Measurements from ENCODE around the gene IPMK. TPM values are rescaled to one million over a fixed set of nuclear protein-coding genes. Genes with fewer than 3 reads are reported as not detected.

Gene IPMK
- total and polyA plus RNA-seq, 2 experiments from 2014 or later = 3.6 to 6.6 TPM

DNA sequence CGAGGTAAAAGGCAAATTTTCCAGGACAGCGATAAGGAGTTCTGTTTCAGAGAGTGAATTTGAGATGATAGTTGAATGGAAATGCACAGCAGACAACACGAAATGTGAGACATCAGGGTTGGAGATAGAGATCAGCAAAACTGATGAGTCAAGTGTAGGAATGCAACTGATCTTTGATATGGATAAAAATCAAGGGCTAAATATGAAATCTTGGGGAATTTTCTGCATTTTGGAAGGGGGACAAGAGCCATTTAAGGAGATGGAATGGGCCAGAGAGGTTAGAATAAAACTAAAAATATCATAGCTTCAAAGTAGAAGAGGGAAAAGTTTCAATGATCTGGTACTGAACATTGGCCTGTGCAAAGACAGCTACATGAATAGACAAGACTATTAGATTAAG is 12.8 kb upstream of the IPMK start:
- peaks cover 13% of the 10 kb centered on the region; the same call in 1 of the 2 replicates for H3K79me2 ChIP-seq (ENCODE audit: insufficient read depth)
- H3K27me3 ChIP-seq (replicated peaks; ENCODE audit: insufficient read depth) = no peaks in the 10 kb centered on the region
- in situ Hi-C loops (cut with MboI) = no loop called here
- H2AFZ ChIP-seq = no peak overlapping the region
- no peaks in the 10 kb centered on the region for H3K9me3 ChIP-seq (ENCODE audit: low read depth)
- no peaks in the 10 kb centered on the region for H3K36me3 ChIP-seq (ENCODE audit: low read depth)
- no peak overlapping the region for H3K27ac ChIP-seq
- H3K4me1 ChIP-seq (ENCODE audit: insufficient read depth) = peaks cover 20% of the 10 kb centered on the region
- H3K9ac ChIP-seq = no peak overlapping the region
- no peak overlapping the region for H3K4me2 ChIP-seq (ENCODE audit: unreplicated experiment)
- no peaks in the 10 kb centered on the region for H4K20me1 ChIP-seq (ENCODE audit: insufficient read depth)
- no peak overlapping the region for H3K4me3 ChIP-seq
- peak; percentile 21 for DNase-seq
- WGBS, 2 experiments (ENCODE audit: low coverage in 1 of 2, low lambda C conversion rate in 2 of 2, missing lambda C conversion rate in 2 of 2) = 83 to 91% methylated on average over 3 of the region's 3 CpGs
- H3F3A ChIP-seq (ENCODE audit: insufficient read depth) = 0 out of 2 replicates have a peak, but pooled peaks cover 7% of the 10 kb centered on the region
- TF ChIP-seq EZH2phosphoT487 (IDR thresholded peaks at IDR 0.05; ENCODE audit: insufficient read depth, low read depth) = no peak
- no peak for TF ChIP-seq EZH2 (IDR thresholded peaks at IDR 0.05; ENCODE audit: insufficient read depth, poor library complexity, severe bottlenecking)
- no peaks in the 10 kb centered on the region for H3K9me2 ChIP-seq (ENCODE audit: insufficient read depth)

- Histone ChIP-seq H3K9me3 (ENCODE audit: low read depth) (no peaks in the 10 kb centered on the region), H3K4me3 (no peak overlapping the region), H3K27me3 (replicated peaks; ENCODE audit: insufficient read depth) (no peaks in the 10 kb centered on the region), H2AFZ (no peak overlapping the region), H3K4me1 (ENCODE audit: insufficient read depth) (peaks cover 34% of the 10 kb centered on the region), H4K20me1 (ENCODE audit: insufficient read depth) (no peaks in the 10 kb centered on the region), H3F3A (ENCODE audit: insufficient read depth) (peaks cover 10% of the 10 kb centered on the region), H3K79me2 (ENCODE audit: insufficient read depth) (peaks cover 23% of the 10 kb centered on the region), H3K27ac (no peak overlapping the region), H3K9me2 (ENCODE audit: insufficient read depth) (no peaks in the 10 kb centered on the region), H3K36me3 (ENCODE audit: low read depth) (no peaks in the 10 kb centered on the region), H3K9ac (no peak overlapping the region), H3K4me2 (ENCODE audit: unreplicated experiment) (no peak overlapping the region)
- WGBS, 2 experiments (ENCODE audit: low coverage in 1 of 2, low lambda C conversion rate in 2 of 2, missing lambda C conversion rate in 2 of 2) = 100% methylated on average over 1 of the region's 1 CpG
- TF ChIP-seq EZH2 (IDR thresholded peaks at IDR 0.05; ENCODE audit: insufficient read depth, poor library complexity, severe bottlenecking) = no peak
- TF ChIP-seq EZH2phosphoT487 (IDR thresholded peaks at IDR 0.05; ENCODE audit: insufficient read depth, low read depth) = no peak
- no peak for DNase-seq
- in situ Hi-C loops (cut with MboI) = no loop called here
These were observed 11.2 kb upstream of the IPMK start for GRCh38 chr10:58278962-58279307.

DNA sequence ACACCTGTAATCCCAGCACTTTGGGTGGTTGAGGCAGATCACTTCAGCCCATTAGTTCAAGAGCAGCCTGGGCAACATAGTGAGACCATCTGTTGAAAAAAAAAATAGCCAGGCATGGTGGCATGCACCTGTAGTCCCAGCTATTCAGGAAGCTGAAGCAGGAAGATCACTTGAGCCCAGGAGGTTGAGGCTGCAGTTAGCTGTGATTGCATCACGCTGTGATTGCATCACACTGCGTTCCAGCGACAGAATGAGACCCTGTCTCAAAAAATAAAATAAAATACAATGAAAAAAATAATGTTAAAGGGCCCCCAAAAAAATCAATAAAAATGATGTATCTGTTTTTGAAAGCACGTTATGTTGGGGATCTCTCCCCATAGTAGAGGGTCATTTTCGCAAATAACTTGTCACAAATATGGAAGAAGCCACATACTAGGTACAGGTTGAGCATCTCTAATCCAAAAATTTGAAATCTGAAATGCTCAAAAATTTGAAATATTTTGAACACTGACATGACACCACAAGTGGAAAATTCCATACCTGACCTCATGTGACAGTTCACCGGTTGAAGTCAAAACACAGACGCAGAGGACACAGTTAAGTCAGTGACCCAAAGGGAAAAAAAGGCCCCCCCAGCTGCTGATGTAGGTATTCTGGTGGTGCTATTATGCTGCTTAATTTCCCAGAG is 10.7 kb upstream of the IPMK start:
- Histone ChIP-seq H3K36me3 (ENCODE audit: low read depth) (no peaks in the 10 kb centered on the region), H3K4me2 (ENCODE audit: unreplicated experiment) (no peak overlapping the region), H3K9me2 (ENCODE audit: insufficient read depth) (no peaks in the 10 kb centered on the region), H3F3A (ENCODE audit: insufficient read depth) (peaks cover 15% of the 10 kb centered on the region), H3K27ac (no peak overlapping the region), H3K9me3 (ENCODE audit: low read depth) (no peaks in the 10 kb centered on the region), H2AFZ (no peak overlapping the region), H3K4me3 (no peak overlapping the region), H3K79me2 (ENCODE audit: insufficient read depth) (peaks cover 29% of the 10 kb centered on the region), H4K20me1 (ENCODE audit: insufficient read depth) (no peaks in the 10 kb centered on the region), H3K4me1 (ENCODE audit: insufficient read depth) (peaks cover 39% of the 10 kb centered on the region), H3K9ac (no peak overlapping the region), H3K27me3 (replicated peaks; ENCODE audit: insufficient read depth) (no peaks in the 10 kb centered on the region)
- DNase-seq = no peak
- TF ChIP-seq EZH2phosphoT487 (IDR thresholded peaks at IDR 0.05; ENCODE audit: insufficient read depth, low read depth) = no peak
- TF ChIP-seq EZH2 (IDR thresholded peaks at IDR 0.05; ENCODE audit: insufficient read depth, poor library complexity, severe bottlenecking) = no peak
- in situ Hi-C loops (cut with MboI) = no loop called here
- 98% methylated on average over 7 of the region's 7 CpGs for WGBS, 2 experiments (ENCODE audit: low coverage in 1 of 2, low lambda C conversion rate in 2 of 2, missing lambda C conversion rate in 2 of 2)

DNA sequence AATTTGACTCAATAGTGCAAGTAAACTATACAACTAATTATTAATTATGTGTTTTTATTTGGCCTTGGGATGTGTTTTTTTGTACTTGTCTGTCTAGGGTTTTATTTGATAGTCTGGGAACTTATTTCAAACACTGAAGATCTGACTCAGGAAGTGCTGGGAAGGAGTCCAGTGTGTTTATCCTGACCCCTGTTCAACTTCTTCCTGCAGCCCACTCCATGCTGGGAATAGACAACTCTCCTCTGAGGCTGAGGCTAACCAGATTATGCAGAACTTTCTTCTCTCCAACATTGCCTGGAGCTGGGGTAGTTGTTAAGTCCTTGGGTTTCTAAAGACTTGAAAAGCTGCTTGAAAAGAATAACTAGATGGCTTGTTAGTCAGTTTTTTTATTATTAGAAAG is 8.2 kb upstream of the IPMK start:
- H3K4me2 ChIP-seq (ENCODE audit: unreplicated experiment) = peak overlapping the region; percentile 21
- in situ Hi-C loops (cut with MboI) = no loop called here
- peak overlapping the region; percentile 18 for H3K27ac ChIP-seq

More for the DNA sequence above, 8.2 kb upstream of the IPMK start:
- Histone ChIP-seq H3K36me3 (ENCODE audit: low read depth) (no peaks in the 10 kb centered on the region), H3K4me1 (ENCODE audit: insufficient read depth) (peaks cover 34% of the 10 kb centered on the region), H3K4me3 (no peak overlapping the region), H4K20me1 (ENCODE audit: insufficient read depth) (no peaks in the 10 kb centered on the region), H3K9me3 (ENCODE audit: low read depth) (no peaks in the 10 kb centered on the region), H3F3A (ENCODE audit: insufficient read depth) (peaks cover 16% of the 10 kb centered on the region), H3K79me2 (ENCODE audit: insufficient read depth) (peaks cover 52% of the 10 kb centered on the region), H3K9me2 (ENCODE audit: insufficient read depth) (no peaks in the 10 kb centered on the region), H2AFZ (no peak overlapping the region), H3K27me3 (replicated peaks; ENCODE audit: insufficient read depth) (no peaks in the 10 kb centered on the region), H3K9ac (no peak overlapping the region)
- TF ChIP-seq EZH2phosphoT487 (IDR thresholded peaks at IDR 0.05; ENCODE audit: insufficient read depth, low read depth) (no peak), EZH2 (IDR thresholded peaks at IDR 0.05; ENCODE audit: insufficient read depth, poor library complexity, severe bottlenecking) (no peak)
- peak; percentile 60 for DNase-seq
